ENCODE results near the gene RNF227.
A peak's percentile ranks its signal among the peaks of the same experiment; 100 is the strongest.

The RNF227 gene

DNA sequence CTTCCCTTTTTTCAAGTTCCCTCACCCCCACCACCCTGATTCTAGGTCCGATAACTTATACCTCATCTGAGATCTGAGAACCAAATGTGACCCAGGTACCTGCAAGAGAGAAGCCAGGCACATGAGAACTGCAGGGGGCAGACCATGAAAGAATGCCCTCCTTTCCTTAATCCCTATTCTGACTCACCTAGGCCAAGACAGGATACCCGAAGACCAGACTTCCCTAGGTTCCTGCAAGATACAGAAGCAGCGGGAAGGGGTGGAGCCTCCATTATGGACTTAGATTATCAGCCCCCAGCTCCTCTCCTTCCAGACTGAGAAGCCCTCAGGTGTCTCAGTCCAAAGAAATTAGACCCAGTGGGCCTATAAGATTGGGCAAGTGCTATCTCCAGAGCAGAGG, 11.5 kb upstream of the RNF227 start:
- H3K9me3 ChIP-seq (ENCODE audit: severe bottlenecking) = no peaks in the 10 kb centered on the region

DNA sequence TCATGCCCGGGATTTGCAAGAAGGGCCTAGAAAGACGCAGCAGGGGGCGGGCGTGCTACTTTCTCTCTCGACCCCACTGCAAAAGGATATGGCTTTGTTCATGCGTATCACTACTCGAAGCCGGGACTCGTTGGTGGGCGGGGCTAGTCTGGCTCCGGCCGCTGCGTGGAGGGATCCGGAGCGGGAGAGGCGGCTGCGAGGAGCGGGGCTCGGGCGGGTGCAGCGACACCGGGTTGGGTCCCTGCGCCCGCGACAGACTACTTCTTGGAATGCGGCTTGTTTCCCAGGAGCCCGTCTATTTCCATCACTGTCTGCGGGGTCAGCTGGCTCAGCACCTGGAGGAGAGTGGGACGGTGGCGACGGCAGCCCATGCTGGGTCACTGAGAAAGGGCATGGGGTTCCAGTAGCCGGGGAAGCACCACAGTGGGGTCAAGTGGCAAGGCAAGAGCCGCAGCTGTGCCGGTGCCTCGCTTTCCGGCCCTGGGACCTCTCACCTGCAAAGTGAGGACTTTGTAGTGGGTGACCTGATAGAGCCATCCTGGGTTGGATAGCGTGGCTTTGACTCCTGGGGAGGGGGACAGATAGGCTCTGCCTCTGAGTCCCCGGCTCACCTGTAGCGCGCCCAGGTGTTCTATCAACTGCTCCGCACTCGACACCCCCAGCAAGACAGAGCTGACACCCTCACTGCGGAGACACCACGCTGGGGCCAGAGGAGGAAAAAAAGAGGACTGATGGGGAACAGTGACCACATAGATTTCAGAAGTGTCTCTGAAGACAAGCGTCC, 6.9 kb upstream of the RNF227 start:
- Histone ChIP-seq H3K27me3 (ENCODE audit: insufficient read depth, low read depth, severe bottlenecking) (no peaks in the 10 kb centered on the region), H3K4me3 (ENCODE audit: low read depth, low read length) (no peak overlapping the region), H3K27ac (no peak overlapping the region), H3K36me3 (no peaks in the 10 kb centered on the region; the same call in 1 of the 2 replicates), H3K9me3 (ENCODE audit: severe bottlenecking) (no peaks in the 10 kb centered on the region)
- no peak for DNase-seq
- TF ChIP-seq, protein P1, sequence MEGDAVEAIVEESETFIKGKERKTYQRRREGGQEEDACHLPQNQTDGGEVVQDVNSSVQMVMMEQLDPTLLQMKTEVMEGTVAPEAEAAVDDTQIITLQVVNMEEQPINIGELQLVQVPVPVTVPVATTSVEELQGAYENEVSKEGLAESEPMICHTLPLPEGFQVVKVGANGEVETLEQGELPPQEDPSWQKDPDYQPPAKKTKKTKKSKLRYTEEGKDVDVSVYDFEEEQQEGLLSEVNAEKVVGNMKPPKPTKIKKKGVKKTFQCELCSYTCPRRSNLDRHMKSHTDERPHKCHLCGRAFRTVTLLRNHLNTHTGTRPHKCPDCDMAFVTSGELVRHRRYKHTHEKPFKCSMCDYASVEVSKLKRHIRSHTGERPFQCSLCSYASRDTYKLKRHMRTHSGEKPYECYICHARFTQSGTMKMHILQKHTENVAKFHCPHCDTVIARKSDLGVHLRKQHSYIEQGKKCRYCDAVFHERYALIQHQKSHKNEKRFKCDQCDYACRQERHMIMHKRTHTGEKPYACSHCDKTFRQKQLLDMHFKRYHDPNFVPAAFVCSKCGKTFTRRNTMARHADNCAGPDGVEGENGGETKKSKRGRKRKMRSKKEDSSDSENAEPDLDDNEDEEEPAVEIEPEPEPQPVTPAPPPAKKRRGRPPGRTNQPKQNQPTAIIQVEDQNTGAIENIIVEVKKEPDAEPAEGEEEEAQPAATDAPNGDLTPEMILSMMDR (IDR thresholded peaks at IDR 0.05; ENCODE audit: low read depth, low read length) = no peak

More for the DNA sequence above, 11.5 kb upstream of the RNF227 start:
- Histone ChIP-seq H3K36me3 (peaks cover 4% of the 10 kb centered on the region; the same call in 1 of the 2 replicates), H3K27me3 (ENCODE audit: insufficient read depth, low read depth, severe bottlenecking) (no peaks in the 10 kb centered on the region), H3K27ac (no peak overlapping the region), H3K4me3 (ENCODE audit: low read depth, low read length) (no peak overlapping the region)
- DNase-seq = no peak
- TF ChIP-seq, protein P1 (IDR thresholded peaks at IDR 0.05; ENCODE audit: low read depth, low read length) = no peak

DNA sequence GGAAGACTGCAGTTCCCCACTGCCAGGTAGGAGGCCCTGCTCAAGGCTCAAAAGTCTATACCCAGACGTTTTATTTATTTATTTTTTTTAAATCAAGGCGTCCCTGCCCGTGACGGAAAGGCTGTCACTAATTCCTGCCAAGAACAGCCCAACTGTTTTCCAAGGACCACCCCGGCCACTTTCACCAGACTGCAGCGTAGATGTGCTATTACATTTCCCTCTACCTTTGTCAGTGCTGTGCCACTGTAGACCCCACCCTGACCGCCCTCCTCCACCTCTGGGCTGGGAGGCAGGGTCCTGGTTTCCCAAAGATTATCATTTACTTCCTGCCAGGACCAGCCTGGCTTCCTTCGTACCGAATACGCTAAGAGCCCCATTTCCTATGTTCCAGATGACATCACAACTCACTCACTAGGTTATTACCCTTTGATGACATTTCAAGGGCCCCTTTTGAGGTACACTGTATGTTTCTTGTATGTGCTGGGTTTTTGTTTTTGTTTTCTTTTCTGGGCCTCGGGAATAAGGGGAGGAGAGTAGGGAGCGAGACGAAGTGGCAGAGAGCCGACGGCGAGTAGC, 6.3 kb upstream of the RNF227 start:
- H3K9me3 ChIP-seq (ENCODE audit: severe bottlenecking) = no peaks in the 10 kb centered on the region
- no peak overlapping the region for H3K4me3 ChIP-seq (ENCODE audit: low read depth, low read length)
- TF ChIP-seq, protein P1 (IDR thresholded peaks at IDR 0.05; ENCODE audit: low read depth, low read length) = no peak
- H3K36me3 ChIP-seq = no peaks in the 10 kb centered on the region; the same call in 1 of the 2 replicates
- no peak overlapping the region for H3K27ac ChIP-seq
- no peak for DNase-seq
- H3K27me3 ChIP-seq (ENCODE audit: insufficient read depth, low read depth, severe bottlenecking) = no peaks in the 10 kb centered on the region

DNA sequence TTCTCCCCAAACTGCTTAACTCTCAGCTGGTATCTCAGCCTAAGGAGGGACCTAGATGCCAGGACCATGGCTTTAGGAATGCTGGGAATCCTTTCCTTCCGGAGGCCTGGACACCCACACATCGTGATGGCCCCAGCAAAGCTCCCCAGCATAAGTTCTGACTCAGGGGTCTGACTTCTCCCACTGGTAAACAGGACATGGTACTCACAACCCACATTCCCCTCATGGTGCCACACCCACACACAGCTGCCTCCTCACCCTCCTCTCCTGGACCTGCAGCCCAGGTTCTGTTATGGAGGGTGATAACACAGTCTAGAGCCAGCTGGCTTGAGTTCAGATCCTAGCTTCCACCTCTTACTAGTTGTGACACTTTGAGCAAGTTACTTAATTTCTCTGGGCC, 719 bp upstream of the RNF227 start:
- Histone ChIP-seq H3K9me3 (ENCODE audit: severe bottlenecking) (no peaks in the 10 kb centered on the region), H3K4me3 (ENCODE audit: low read depth, low read length) (peak overlapping the region; percentile 50; the same call in 1 of the 2 replicates), H3K36me3 (peaks cover 5% of the 10 kb centered on the region), H3K27ac (no peak overlapping the region), H3K27me3 (ENCODE audit: insufficient read depth, low read depth, severe bottlenecking) (no peaks in the 10 kb centered on the region)
- TF ChIP-seq, protein P1 (IDR thresholded peaks at IDR 0.05; ENCODE audit: low read depth, low read length) = no peak
- DNase-seq = no peak

DNA sequence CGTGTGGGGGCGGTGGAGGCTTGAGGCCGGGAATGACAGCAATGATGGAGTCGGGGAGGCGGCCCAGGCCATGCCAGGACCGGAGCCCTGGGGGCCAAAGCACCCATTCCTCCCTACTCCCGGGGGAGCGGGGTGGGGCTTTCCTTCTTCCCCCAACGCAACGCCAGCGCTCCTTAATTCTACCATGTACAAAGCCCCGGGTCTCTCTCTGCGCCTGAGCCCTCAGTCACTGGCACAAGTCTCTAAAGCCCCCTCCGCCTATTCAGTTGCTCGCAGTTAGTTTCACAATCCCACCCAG, 245 bp upstream of the RNF227 start:
- Histone ChIP-seq H3K9me3 (ENCODE audit: severe bottlenecking) (no peaks in the 10 kb centered on the region), H3K27ac (peak overlapping the region; percentile 91), H3K27me3 (ENCODE audit: insufficient read depth, low read depth, severe bottlenecking) (no peaks in the 10 kb centered on the region), H3K4me3 (ENCODE audit: low read depth, low read length) (peak overlapping the region; percentile 50), H3K36me3 (peaks cover 9% of the 10 kb centered on the region)
- TF ChIP-seq, protein P1 (IDR thresholded peaks at IDR 0.05; ENCODE audit: low read depth, low read length) = no peak
- DNase-seq = no peak

Measured in WERI-Rb-1 (cell line).